ENCODE data around the gene NPTXR. TPM values are rescaled to one million over a fixed set of nuclear protein-coding genes. Genes with fewer than 3 reads are reported as not detected.

The NPTXR gene
- total and polyA plus RNA-seq, 2 of the 4 experiments (the other 2 are of a cell fraction) = 0.36 to 2.2 TPM

GRCh38 chr22:38864361-38865191 lies 20.7 kb upstream of the NPTXR start:
- CTCF ChIA-PET = interaction anchor here (0.7 to 0.8 kb wide), 2 partner anchors 139 to 143 kb away, joined by 3 read pairs; no protein-coding TSS in a partner anchor
- H3K9me3 ChIP-seq (ENCODE audit: control insufficient read depth, insufficient read depth, low read length) = no peaks in the 10 kb centered on the region
- H4K91ac ChIP-seq (ENCODE audit: insufficient read depth, low read depth, low read length) = no peak overlapping the region
- no peak overlapping the region for H2BK5ac ChIP-seq (ENCODE audit: low read depth, low read length, poor library complexity, severe bottlenecking)
- H4K5ac ChIP-seq (ENCODE audit: low read depth, low read length) = no peak overlapping the region
- H3K27ac ChIP-seq (ENCODE audit: insufficient read depth, low read length) = no peak overlapping the region
- H3K18ac ChIP-seq (ENCODE audit: low read depth, low read length) = no peak overlapping the region
- no peak overlapping the region for H3K4me2 ChIP-seq (ENCODE audit: low read depth, low read length)
- BruUV-seq (replicated peaks) = no TSS peak
- peaks cover 67% of the 10 kb centered on the region for H4K20me1 ChIP-seq (ENCODE audit: insufficient read depth, low read length)
- no peak overlapping the region for H2BK20ac ChIP-seq (ENCODE audit: low read depth, low read length)
- no peak for DNase-seq
- H3K23ac ChIP-seq (ENCODE audit: low read depth, low read length) = no peak overlapping the region
- peaks cover 24% of the 10 kb centered on the region for H3K36me3 ChIP-seq (ENCODE audit: control insufficient read depth, insufficient read depth, low read length)
- ATAC-seq (ENCODE audit: low read depth) = no peak
- dilution Hi-C loops (cut with HindIII; ENCODE audit: low sequenced_read_pairs, unreplicated experiment) = no loop called here
- H3K9me1 ChIP-seq (ENCODE audit: insufficient read depth, low read length) = no peaks in the 10 kb centered on the region
- no peak overlapping the region for H3K9ac ChIP-seq (ENCODE audit: low read depth, low read length)
- H3K14ac ChIP-seq (replicated peaks; ENCODE audit: low read depth, low read length) = no peak overlapping the region
- H3K79me1 ChIP-seq (ENCODE audit: low read depth in 1 of 2, low read length in 2 of 2) = peaks cover 17 to 50% of the 10 kb centered on the region in 2 experiments
- no peak for TF ChIP-seq SMC3 (IDR thresholded peaks at IDR 0.05; ENCODE audit: low read depth, low read length)
- TF ChIP-seq NFE2L2 (IDR thresholded peaks at IDR 0.05; ENCODE audit: low read depth, low read length) = no peak
- TF ChIP-seq RCOR1 (IDR thresholded peaks at IDR 0.05; ENCODE audit: insufficient replicate concordance, low read length) = no peak
- TF ChIP-seq RFX5 (IDR thresholded peaks at IDR 0.05; ENCODE audit: low read depth, low read length) = no peak
- no peak for TF ChIP-seq POLR2A (IDR thresholded peaks at IDR 0.05; ENCODE audit: low read depth, low read length)
- TF ChIP-seq MAFK (IDR thresholded peaks at IDR 0.05; ENCODE audit: low read depth, low read length) = no peak
- TF ChIP-seq, protein P1, sequence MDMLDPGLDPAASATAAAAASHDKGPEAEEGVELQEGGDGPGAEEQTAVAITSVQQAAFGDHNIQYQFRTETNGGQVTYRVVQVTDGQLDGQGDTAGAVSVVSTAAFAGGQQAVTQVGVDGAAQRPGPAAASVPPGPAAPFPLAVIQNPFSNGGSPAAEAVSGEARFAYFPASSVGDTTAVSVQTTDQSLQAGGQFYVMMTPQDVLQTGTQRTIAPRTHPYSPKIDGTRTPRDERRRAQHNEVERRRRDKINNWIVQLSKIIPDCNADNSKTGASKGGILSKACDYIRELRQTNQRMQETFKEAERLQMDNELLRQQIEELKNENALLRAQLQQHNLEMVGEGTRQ (IDR thresholded peaks at IDR 0.05; ENCODE audit: low read depth, low read length) = no peak
- no peak overlapping the region for H3K4me3 ChIP-seq (ENCODE audit: insufficient read depth, low read depth, low read length)
- WGBS, 2 experiments (ENCODE audit: extremely low coverage in 2 of 2, insufficient read length in 1 of 2) = 72% methylated on average over 5 of the region's 24 CpGs; no CpG with 5 or more reads in 1 of the 2 experiments
- no peak overlapping the region for H3K56ac ChIP-seq (ENCODE audit: extremely low read depth, insufficient read depth, low read length)
- H3K27me3 ChIP-seq (ENCODE audit: control insufficient read depth, insufficient read depth, low read length) = no peaks in the 10 kb centered on the region
- no peak overlapping the region for H4K8ac ChIP-seq (ENCODE audit: low read depth in 2 of 2, low read length in 2 of 2)
- intact Hi-C loops (cut with micrococcal nuclease) = no loop called here
- no peak overlapping the region for H2AFZ ChIP-seq (replicated peaks; ENCODE audit: low read length, poor library complexity)
- no peak overlapping the region for H2BK15ac ChIP-seq (ENCODE audit: low read depth, low read length)
- no peak overlapping the region for H2AK5ac ChIP-seq (ENCODE audit: low read depth, low read length)
- no peak overlapping the region for H2BK120ac ChIP-seq (ENCODE audit: low read depth, low read length)
- in situ Hi-C loops (cut with MboI; ENCODE audit: low sequenced_read_pairs) = loop anchor here (10.0 to 25.0 kb wide), 2 partner anchors 248 to 440 kb away; no protein-coding TSS in a partner anchor
- H2AK9ac ChIP-seq (replicated peaks; ENCODE audit: low read depth, low read length, poor library complexity) = peak overlapping the region; percentile 61
- no peak overlapping the region for H3K4ac ChIP-seq (ENCODE audit: low read depth, low read length)
- no peaks in the 10 kb centered on the region; the same call in 1 of the 2 replicates for H3K4me1 ChIP-seq (ENCODE audit: control insufficient read depth, insufficient read depth, low read length)
- POLR2A ChIA-PET (ENCODE audit: unreplicated experiment) = no interaction called here

Data from IMR-90 (cell line).